Activated CD8-positive, alpha-beta memory T cell treated with anti-CD3 and anti-CD28 coated beads, Interleukin-2, amount 50 U/mL, for 1 hour (primary cell): ENCODE results near the gene KIF26B.

Source experiments
- DNase-seq: peaks from one replicate; pipeline ENCODE4 v3.0.0-alpha.2; 2020; ENCODE audit errors: extremely low read depth

The KIF26B gene

GRCh38 chr1:245591346-245592188 lies 436.8 kb downstream of the KIF26B start:
- DNase-seq = no peak

- DNase-seq = no peak
These were observed 437.3 kb downstream of the KIF26B start for GRCh38 chr1:245592189-245592460.

GRCh38 chr1:245598524-245599305 lies 443.9 kb downstream of the KIF26B start:
- DNase-seq = no peak

- no peak for DNase-seq
These were observed 444.8 kb downstream of the KIF26B start for GRCh38 chr1:245599371-245600174.

GRCh38 chr1:245600658-245601057 lies 445.9 kb downstream of the KIF26B start:
- DNase-seq = no peak

GRCh38 chr1:245603311-245603865 lies 448.6 kb downstream of the KIF26B start:
- no peak for DNase-seq

DNA sequence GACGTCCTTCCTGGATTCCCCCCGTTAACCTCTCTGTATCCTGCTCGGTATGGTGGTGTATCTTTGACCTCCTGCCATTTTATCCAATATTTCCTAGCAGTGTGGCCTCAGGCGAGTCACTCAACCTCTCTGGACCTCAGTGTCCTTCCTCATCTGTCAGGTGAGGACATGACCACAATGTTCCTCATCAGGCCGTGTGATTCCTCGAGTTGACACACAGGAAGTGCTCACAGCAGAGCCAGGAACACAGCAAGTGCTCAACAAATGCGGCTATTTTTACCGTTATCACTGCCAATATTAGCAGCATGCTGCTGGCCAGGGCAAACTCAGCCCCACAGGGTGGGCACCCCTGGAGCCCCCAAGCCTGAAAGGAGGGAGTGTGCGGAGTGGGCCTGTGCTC lies 450.2 kb downstream of the KIF26B start:
- DNase-seq = no peak

DNA sequence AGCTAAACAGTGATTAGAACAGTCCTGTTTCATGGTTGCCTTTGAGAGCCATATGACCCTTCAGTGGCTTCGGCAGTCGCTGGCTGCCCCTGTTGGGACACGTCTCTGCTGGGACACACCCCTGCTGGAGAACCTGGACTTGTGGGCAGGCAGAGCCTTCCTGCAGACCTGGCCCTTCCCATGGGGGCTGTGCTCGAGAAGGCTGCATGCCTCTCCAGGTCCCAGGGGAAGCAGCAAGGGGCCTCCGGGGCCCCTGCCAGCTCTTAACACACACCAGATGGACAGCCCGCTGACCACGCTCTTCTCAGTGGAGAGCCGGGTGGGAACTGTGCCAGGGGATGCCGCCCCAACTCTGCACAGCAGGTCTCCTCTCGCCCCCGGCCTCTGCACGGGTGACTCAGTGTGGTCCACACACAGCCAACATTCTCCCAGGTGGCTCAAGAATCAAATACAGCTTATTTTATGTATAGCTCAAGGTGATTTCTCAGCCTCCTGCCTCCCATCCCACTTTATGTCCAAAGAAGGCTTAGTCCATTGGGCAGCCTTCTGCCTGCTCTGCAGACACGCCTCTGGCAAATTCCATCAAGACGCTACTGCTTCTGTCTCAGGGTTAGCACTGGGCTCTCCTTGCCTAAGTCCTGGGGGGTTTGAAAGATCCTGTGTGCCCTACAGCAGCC lies 450.8 kb downstream of the KIF26B start:
- no peak for DNase-seq

- DNase-seq = no peak
These were observed 451.5 kb downstream of the KIF26B start for GRCh38 chr1:245606157-245606725.

DNA sequence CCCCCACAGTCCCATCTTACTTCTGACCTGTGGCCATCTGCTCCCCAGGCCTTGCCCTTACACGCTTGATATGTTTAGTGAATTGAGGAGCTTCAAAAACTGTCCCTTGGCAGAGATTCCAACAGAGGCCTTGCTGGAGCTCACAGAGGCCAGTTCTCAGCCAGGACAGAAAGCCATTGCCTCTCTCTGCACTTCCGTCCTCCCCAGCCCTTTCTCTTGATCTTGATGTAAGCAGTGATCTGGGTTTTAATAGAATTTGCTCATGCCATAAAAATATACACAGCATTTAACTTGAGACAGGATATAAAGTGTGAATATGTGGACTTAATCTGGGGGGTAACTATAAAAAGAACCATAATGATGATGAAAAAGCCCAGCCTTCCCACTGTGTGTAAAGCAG lies 453.5 kb downstream of the KIF26B start:
- DNase-seq = no peak

- no peak for DNase-seq
These were observed 454.8 kb downstream of the KIF26B start for GRCh38 chr1:245609354-245610150.

DNA sequence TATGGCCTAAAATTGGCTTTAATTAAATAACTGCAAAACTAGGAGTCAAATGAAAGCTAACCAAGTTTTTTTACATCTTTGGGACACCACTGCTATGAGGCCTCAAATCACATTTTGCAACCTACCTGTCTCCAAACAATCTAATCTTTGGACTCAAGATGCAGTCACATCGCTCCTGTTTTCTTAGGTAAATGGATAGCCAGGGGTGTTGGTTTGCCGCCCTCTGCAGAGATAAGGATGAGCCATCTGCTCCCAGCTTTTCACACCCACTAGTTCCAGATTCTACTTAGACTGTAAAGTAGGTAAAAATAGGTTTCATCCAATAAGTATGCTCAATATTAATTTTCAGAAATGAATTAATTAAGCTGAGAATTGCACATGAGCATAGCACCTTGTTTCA lies 456.5 kb downstream of the KIF26B start:
- no peak for DNase-seq

DNA sequence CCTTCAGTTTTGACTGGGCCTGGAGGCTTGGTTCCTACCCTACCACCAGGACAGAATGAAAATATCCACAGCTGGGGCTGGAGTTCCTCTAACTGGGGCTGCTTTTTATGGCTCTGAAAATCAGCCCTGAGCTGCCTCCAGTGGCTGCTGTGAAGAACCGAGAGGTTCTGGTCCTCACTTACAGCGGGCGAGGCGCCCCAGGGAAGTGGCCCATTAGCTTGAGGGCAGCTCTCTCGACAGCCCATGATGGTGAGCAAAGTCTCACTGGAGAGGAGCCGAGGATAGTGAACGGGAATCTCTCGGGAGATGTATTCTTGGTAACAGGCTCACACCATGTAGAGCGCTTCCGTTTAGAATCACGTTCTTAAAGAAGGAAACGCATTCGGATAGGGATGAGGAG lies 459.7 kb downstream of the KIF26B start:
- no peak for DNase-seq

- no peak for DNase-seq
These were observed 460.2 kb downstream of the KIF26B start for GRCh38 chr1:245615001-245615400.

GRCh38 chr1:245621589-245621988 lies 466.8 kb downstream of the KIF26B start:
- DNase-seq = no peak

GRCh38 chr1:245622332-245623014 lies 467.7 kb downstream of the KIF26B start:
- no peak for DNase-seq

- no peak for DNase-seq
These were observed 486.6 kb downstream of the KIF26B start for GRCh38 chr1:245641384-245641783.

GRCh38 chr1:245645406-245645805 lies 490.6 kb downstream of the KIF26B start:
- no peak for DNase-seq

DNA sequence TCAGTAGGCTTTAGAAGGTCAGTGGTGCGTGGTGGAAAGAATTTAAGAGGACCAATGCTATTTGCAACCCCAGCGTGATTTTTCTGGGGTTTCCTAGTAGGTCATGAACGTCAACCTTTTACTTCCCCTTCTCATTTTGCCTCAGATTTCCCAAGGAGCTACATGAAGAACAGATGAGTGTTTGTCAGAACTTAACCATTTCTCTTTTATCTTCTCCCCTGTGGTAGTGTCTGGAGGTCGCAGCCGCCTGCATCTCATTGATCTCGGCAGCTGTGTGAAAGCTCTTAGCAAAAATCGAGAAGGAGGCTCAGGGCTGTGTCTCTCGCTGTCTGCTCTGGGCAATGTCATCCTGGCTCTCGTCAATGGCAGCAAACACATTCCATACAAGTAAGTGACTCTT lies 491.1 kb downstream of the KIF26B start:
- no peak for DNase-seq
